GM18499 (cell line): ENCODE results near the gene NEDD9.
A peak's percentile ranks its signal among the peaks of the same experiment; 100 is the strongest.

ENCODE experiments used
- ATAC-seq: cut with Tn5 transposase; IDR thresholded peaks from one replicate; pipeline ENCODE4 v1.9.1; 2021; ENCODE audit warnings: moderate number of reproducible peaks; ENCODE audit not compliant: insufficient read depth, unreplicated experiment

Gene NEDD9

DNA sequence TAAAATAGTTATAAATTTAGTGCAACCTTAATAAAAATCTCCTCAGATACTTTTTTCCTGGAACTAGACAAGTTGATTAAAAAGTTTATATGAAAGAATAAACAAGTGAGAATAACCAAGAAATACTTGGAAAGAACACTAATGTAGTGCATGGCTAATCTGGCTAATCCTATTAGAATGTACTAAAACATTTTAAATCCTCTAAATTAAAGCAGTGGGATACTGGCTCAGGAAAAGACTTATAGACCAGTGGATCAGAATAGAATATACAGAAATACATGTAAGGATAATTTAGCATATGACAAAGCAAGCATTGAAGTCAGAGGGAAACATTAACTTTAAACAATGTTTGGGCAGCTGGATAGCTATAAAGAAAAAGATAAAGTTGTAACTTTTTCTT is 79.9 kb downstream of the NEDD9 start:
- no peak for ATAC-seq

- ATAC-seq = no peak
These were observed 81.0 kb downstream of the NEDD9 start for GRCh38 chr6:11151488-11151887.

- ATAC-seq = no peak
These were observed 82.9 kb downstream of the NEDD9 start for GRCh38 chr6:11149551-11149950.

- no peak for ATAC-seq
These were observed 86.2 kb downstream of the NEDD9 start for GRCh38 chr6:11146117-11146826.

DNA sequence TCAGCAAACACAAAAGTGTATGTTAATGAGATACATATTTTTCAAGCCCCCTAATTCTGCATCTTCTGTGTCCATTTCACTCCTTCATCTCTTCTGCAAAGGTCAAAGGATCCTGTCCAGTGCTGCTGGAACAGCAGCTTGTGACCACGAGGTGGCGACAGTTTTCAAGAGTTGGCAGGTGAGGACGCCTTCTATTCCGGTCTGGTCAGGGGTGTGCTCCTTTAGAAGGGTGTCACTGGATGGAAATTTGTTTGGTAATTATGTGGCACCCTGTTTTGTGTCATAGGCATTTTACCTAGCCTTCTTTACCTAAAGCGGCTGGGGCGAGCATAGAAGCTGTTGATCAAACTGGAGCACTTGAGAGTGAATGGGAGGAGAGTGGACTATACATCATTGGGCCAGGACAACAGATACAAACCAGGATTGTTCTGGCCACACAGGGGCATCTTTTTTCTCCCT is 88.0 kb downstream of the NEDD9 start:
- ATAC-seq = no peak

DNA sequence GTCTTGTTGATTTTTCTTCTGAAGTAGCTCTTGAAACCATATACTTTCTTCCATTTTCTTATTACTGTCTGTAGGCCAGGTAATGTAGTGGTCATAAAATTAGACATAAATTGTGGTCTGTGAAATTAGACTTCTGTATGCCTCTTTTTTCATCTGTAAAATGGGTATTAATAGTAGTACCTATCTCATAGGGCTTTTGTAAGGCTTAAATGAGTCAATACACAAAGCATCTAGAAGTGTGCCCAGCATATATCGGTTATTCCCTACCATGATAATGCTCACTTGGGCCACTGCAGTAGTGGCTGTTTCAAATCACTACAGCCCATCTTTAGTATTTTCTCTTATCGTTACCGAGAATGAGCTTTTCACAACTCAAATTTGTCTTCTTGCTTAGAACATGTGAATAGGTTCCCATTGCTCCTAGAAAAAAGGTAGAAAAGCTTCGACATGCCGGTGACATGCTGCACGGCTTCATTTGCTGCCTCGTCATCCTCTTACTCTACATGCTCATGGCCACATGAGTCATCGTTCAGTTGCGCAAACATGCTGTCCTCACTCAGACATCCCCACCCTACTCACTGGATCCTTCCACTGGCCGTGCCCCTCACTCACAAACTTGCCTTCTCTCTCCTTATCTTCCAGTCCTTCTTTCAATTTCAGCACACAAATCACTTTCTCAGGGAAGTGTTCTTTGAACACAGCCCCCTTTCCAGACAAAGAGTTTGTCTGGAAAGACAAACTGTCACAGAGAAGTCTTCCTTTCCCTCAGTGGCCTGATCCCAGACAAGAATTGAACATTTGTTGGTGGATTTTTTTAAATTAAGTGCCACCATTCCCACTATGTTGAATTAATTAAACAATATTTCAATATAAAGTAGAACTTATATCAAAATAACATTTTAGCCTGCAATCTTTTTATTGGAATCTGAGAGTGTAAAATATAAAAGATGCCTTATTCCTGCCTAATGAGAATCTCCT is 88.8 kb downstream of the NEDD9 start:
- no peak for ATAC-seq

DNA sequence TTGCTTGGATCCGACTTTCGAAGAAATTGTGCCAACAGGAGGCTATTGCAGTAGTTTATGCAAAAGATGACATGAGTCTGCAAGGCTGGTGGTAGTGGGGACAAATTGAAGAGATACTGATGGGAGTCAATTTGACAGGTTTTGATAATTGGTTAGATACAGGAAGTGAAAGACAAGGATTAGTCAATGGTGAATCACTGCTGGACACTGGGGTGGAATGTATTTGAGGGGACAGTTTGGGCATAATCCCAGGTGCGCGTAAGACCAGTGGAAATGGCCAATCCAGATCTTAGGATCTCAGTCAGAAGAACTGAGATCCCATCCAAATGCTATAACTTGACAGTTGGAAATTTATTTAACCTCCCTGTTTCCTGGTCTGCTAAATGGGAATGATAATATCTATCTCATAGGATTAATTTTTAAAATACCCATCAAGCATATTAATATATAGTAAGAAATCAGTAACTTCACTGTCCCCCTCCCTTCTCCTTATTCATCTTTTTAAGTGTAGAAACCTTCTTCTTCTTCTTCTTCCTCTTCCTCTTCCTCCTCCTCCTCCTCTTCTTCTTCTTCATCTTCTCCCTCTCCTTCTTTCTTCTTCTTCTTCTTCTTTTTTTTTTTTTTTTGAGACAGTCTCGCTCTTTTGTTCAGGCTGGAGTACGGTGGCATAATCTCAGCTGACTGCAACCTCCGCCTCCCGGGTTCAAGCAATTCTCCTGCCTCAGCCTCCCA is 90.0 kb downstream of the NEDD9 start:
- no peak for ATAC-seq

GRCh38 chr6:11141295-11141694 is 91.2 kb downstream of the NEDD9 start:
- no peak for ATAC-seq

GRCh38 chr6:11140056-11140455 is 92.4 kb downstream of the NEDD9 start:
- no peak for ATAC-seq

DNA sequence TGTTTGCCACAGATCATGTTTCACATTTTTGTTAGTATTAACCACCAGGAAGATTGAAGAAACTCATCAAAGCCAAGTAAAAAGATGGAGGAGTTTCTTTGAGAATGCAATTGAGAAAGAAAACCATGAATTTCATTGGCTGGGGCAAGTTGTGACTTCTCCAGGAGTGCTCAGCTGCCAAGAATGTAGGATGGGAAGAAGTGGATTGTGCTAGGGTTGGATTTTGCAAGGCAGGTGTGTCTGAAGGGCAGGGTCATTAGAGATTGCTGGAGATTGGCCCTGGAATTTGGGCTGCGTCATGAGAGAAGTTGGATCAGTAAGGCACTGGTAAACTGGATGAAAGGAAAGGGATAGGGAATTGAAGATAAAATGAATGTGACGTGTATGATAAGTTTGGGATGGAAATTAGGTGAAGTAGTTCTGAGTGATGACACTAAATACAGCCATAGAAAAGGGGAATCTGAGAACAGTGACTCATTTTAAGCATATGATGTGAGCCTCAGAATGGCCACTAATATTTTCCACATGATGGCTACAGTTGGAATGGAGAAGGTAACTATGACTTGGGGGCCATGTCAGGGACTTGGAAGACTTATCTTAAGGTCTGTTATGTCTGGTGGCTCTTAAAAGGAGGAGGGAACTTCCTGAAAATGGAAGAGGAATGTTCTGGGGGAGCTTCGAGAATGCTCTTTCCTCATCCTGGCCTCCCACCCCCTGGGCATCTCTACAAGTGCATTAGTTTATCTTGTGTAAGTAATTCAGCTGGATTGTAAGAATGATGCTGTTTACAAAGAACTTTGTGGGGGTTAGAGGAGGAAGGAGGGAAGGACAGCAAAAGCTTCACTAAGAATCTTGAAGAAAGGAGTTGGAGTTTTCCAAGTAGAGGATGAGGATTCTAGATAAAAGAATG is 93.2 kb downstream of the NEDD9 start:
- ATAC-seq = peak; percentile 73

- no peak for ATAC-seq
These were observed 95.7 kb downstream of the NEDD9 start for GRCh38 chr6:11136809-11137208.
